ENCODE results near the gene RCOR3.

DNA sequence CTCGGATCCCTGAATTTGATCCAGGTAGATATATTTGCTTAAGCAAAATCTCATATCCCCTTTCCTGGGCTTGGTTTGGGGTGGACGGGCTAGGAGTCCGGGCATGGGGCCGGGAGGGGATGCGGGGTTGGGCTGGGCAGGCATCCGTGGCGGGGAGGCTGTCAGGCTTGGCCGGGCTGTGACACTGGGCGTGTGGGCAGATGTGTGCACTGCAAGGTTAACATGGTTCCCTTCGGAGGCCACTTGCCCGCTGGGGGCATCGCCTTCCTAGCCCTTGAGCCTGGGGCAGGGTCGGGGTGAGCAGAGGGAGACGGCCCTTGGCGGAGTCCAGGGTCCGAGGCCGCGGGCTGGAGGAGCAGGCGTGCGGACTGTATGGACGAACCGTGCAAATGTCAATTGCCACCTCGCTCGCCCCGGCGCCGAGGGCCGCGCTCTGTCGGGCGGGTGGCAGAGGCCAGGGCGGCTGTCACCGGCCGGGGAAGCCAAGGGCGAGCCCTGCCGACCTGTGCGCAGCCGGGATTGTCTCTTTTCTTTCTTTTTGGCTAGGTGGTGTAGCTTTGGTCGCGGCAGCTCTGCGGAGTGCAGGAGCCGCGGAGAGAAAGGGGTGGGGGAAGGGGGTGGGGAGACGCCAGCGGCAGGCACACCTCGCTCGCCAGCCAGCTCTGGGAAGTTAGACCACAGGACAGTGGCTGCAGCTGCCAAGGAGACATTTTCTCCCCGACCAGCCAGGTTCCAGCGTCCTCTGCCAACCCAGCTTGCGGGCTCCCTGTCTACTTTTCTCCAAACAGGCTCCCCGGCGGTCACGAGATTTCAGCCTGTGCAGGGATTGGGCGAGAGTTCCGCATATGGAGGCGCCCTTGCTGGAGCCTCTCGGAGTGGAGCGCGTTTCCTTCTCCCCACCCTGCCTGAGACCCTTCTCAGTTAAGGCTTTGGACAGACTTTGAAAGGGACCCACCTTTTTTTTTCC lies 1.3 kb downstream of the RCOR3 start:
- TF ChIP-seq OSR1 (CRISPR knock-in tag; IDR thresholded peaks at IDR 0.05) (no peak), ZC3H10 (CRISPR knock-in tag; IDR thresholded peaks at IDR 0.05) (no peak)

All from SK-N-SH treated with all-trans-retinoic acid at 6 μM for 48 hours (cell line).